Stimulated activated CD4-positive, alpha-beta T cell treated with anti-CD3 and anti-CD28 coated beads, Interleukin-4, amount 100 ng/mL, for 1 hour (primary cell): ENCODE measurements around the gene GRIK1.

Experiments used
- DNase-seq: peaks from one replicate; pipeline ENCODE4 v3.0.0-alpha.2; 2020

Gene GRIK1

DNA sequence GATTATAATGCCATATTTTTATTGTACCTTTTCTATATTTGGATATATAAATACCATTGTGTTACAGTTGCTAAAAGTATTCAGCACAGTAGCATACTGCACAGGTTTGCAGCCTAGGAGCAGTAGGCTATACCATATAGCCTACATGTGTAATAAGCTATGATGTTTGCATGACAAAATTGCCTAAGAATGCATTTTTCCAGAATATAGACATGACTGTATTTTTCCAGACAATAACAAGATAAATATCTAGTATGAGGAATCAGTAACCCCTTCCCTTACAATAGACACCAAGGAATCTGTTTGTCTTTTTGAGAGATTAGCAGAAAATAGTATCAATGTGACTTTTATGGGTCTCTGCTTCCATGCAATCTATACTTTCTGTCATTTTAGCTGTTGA, 228.6 kb downstream of the GRIK1 start:
- DNase-seq = no peak

DNA sequence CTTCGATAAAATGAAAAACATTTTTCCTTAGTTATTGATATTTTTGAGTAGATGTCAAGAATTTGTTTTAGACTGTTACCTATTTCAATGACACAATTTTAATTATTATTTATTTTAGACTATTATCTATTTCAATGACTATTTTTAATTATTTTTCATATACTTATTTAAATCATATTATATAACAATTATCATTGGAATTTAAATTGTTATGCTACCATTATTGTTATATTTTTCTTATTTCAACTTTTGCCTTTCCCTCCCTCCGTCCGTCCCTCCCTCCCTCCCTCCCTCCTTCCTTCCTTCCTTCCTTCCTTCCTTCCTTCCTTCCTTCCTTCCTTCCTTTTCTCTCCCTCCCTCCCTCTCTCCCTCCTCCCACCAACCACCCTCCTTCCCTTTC, 229.3 kb downstream of the GRIK1 start:
- DNase-seq = no peak

DNA sequence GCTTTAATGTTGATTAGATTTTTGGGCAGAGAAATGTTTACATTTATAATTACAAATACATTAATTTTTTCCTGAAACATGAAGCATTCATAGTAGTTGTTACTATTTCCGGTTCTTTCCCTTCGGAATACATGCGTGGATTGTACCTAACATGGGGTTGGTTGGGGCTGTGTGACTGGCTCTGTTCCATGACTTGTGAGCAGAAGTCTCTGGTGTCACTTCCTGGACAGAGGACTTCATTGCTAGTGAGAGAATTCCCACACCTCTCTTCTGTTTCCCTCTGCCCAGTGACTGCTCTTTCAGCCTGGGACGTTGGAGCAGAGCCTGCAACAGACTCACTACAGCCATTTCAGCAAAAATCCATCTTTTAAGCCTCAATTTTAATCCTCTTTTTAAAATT, 231.4 kb downstream of the GRIK1 start:
- no peak for DNase-seq

DNA sequence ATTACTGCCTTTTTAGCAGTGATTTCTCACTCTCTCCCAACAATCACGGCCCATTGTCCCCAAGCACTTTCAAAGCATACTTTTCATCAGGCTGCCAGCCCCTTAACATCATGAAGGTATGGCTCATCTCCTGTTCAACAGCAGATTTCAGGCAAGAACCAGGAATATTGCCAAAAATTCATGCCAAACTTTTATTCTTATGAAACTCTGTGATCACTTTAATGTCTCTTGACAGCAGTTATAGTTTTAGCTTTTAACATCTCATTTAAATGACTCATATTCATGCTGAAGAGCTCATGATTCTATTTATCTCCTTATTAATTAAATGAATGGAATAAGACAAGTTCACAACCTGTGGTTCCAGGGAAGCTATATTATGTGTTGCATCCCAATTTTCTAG, 235.1 kb downstream of the GRIK1 start:
- no peak for DNase-seq

DNA sequence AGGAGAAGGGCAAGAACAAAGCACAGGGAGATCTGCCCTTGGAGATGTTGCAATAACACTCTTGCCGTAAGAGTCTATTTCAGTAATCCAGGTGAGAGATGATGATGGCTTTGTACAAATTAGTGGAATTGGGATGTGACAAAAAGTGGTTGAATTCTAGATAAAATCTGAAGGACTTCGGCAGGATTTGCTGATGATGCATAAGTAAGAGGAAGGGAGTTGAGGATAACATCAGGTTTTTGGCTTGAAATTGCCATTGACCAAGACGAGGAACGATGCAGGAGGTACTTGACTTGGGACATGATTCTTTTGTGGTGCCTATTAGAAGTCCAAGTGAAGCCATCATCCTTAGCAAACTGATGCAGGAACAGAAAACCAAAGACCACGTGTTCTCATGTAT, 238.1 kb downstream of the GRIK1 start:
- DNase-seq = no peak

DNA sequence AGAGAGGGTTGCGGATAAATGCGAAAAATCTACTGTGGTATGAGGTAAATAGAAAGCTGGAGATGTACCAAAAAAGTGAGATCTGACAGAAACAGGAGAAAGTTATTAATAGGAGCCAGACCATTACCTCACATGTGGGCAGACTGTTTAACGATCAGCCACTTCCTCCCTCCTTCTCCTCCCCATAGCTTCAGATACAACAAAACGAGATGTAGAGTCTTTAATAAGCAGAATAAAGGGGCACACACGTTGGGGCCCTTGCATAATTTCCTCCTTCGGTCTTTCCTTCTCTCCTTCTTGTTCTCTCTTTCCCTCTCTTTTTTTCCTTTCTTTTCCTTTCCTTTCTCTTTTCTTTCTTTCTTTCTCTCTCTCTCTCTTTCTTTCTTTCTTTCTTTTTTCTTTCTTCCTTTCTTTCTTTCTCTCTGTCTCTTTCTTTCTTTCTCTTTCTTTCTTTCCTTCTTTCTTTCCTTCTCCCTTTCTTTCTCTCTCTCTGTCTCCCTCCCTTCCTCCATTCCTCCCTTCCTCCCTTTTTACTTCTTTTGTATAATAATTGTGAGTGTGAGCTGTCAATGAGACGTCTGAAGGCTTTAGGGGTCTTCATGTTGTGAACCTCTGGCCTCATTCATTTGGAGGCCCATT, 242.1 kb downstream of the GRIK1 start:
- no peak for DNase-seq

DNA sequence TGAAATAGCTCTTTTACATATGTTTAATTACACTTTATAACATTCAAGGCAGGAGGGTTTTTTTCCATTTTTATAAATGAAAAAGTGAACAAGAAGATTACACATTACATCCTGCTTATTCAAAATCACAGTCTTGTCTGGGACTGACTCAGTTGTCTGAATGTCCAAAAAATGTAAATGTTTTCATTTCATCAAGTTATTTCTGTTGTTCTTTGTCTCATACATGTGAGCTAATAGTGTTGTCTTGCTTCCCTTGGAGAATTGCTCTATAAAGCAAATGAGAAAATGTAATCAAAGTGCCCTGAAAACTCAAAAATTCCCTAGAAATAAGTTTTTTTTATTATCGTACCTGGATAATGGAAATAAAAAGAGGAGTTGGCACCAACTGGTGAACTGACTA, 242.9 kb downstream of the GRIK1 start:
- DNase-seq = no peak

DNA sequence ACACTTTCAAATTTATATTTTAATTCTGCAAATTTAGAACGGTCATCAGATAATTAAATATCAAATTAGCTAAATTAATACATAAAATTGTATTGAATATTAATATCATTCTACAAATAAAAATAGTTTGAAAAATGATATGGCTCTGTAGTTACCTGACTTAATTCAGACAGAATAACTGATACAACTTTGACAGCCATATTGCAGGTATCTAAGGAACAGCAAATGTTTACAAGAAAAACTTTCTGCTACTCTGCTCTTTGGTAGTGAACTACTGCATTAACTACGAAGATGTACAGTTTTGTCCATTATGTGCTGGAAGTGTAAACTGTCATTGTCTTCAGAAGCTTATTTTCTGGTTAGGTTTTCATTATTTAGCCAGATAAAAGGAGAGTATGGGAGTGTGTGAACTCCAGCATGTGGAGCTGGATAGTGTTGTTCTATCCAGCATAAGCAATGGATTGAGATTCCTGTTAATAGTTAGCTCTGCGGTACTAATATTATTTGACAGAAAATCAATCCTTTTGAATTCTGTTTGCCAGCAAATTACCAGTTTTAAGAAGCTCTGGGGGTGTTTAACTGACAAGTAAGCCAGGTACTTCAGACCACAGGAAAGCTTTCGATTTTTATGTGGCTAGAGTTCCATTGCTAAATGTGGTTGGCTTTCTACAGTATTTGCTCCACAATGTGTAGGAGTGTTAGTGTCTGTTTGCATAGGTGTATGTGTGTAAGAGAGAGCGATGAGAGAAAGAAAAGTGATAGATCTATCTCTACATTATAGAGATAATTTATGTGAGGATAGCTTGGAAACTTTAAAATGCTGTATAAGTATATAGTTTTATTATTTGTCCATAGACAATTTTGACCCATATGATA, 247.9 kb downstream of the GRIK1 start:
- DNase-seq = no peak

DNA sequence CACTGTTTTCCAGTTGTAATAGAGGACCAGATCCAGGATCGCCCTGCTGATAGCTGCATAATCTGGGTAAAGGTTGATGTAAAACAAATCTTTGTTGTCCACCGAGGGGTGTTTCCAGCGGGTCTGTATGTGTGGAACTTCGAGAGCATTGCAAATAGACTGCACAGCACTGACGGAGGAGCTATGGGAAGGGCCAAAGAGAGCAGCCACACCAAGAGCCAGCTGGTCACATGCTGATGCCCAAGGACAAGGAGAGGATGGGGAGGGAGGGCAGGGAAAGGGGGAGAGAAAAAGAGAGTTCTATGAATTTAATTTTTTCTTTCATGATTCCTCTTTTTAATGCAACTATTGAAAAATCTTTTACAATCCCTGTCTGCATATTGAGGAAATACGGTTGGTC, 250.0 kb downstream of the GRIK1 start:
- DNase-seq = no peak

DNA sequence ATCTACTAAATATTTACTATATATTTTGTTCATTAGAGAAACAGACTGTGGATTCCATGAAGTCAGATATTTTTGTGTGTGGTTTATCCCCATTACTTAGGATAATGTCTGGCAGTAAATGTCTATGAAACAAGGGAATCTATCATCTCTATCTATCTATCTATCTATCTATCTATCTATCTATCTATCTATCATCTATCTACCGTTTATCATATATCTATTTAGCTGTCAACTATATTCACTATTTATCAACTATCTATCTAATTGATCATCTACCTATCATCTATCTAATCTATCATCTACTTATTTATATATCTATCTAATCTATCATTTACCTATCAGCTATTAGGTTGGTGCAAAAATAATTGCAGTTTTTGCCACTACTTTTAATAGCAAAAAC, 255.7 kb downstream of the GRIK1 start:
- no peak for DNase-seq

DNA sequence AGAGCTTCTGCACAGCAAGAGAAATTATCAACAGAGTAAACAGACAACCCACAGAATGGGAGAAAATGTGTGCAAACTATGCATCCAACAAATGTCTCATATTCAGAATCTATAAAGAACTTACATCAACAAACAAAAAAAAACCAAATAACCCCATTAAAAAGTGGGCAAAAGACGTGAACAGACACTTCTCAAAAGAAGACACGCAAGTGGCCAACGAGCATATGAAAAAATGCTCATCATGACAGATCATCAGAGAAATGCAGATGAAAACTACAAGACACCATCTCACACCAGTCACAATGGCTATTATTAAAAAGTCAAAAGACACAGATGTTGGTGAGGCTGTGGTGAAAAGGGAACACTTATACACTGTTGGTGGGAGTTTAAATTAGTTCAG, 257.0 kb downstream of the GRIK1 start:
- DNase-seq = no peak

DNA sequence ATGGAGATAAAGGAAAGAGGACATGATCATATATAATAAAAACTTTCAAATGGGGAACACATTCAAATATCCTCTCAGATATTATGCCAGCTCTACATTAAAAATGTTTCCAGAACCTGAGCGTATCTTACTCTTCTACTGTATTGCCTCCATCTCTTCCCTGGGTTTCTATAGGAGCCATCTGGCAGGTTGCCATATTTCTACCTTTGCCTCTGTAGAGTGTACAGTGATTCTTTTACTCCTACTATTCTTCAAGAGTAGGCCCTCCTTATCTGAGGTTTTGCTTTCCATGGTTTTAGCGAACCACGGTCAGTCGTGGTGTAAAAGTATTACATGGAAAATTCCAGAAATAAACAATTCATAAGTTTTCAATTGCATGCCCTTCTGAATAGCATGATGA, 259.5 kb downstream of the GRIK1 start:
- no peak for DNase-seq

DNA sequence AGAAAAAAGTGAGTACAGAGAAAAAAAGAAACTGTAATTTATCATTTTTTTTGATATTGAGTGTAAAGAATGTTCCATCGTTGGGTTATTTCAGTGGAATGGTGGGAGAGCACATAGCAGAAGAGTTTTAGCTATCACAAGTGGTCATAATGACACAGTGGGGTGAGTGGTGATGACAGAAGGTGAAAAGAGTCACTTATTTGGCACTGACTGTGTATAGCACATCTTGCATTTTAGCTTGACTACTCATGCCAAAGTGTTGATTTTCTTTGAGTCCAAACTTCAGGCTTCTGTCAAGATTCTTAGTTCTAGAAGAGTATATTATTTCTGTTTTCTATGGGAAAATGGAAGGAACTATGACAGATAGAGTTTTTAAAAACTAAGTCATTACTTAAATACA, 261.2 kb downstream of the GRIK1 start:
- no peak for DNase-seq

DNA sequence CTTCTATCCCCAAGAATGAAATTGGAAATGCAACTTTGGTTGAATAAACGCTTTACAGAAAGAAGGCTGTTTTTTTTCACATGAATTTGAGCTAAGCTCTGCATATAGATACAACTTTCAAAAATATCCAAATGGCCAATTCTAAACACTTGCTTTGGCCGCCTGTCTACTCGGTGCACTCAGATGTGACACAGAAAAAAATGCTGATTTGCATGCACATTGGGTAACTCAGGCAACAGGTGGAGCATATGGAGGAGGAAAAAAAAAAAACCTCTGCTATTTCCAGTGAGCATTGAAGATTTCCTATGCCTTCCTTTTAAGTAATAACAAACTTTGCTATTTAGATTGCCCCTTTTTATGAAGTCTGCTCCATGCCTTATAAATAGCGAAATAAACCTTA, 262.5 kb downstream of the GRIK1 start:
- DNase-seq = no peak

DNA sequence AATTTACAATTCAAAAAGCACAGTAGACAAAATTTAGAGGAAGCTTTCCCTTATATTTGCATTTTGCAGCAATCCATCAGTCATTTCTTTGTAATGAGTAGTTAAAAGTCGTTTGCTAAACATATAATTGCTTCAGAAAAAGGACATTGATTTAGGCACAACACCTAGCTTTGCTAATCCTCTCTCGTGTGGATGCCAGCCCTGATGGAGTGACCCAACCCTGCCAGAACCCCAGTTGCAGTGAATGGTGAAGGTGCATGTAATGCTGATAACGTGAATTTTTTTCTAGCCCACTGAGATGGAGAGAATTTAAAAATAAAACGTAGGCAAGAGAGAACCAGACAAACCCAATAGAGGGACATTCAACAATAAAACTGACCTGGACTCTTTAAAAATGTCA, 263.4 kb downstream of the GRIK1 start:
- DNase-seq = no peak

DNA sequence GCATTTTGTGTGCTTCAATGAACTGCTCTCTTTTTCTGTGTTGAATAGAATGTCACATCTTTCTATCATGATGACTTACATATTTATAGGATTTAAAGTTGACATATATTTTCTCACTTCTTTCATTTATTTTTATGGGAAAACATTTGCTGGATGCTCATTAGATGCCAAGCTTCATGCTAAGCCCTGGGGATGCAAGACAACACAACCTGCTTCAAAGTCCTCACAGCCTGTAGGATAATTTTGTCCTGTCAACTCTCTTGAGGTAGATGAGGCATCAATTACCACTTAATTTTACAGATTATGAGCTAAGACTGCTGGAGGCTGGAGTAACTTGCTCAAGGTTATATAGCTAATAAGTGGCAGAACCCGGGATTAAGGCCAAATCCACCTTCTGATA, 264.3 kb downstream of the GRIK1 start:
- no peak for DNase-seq

DNA sequence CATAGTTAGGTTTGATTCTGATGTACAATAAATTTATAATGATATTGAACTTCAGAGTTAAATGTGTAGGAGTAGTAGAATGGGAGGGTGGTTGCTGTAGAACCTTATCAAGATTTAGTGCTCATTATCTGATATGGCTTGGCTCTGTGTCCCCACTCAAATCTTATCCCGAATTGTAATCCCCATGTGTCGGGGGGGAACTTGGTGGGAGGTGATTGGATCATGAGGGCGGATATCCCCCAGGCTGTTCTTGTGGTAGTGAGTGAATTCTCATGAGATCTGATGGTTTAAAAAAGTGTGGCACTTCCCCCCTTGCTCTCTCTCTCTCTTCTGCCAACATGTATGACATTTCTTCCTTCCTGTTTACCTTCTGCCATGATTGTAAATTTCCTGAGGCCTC, 265.5 kb downstream of the GRIK1 start:
- no peak for DNase-seq

DNA sequence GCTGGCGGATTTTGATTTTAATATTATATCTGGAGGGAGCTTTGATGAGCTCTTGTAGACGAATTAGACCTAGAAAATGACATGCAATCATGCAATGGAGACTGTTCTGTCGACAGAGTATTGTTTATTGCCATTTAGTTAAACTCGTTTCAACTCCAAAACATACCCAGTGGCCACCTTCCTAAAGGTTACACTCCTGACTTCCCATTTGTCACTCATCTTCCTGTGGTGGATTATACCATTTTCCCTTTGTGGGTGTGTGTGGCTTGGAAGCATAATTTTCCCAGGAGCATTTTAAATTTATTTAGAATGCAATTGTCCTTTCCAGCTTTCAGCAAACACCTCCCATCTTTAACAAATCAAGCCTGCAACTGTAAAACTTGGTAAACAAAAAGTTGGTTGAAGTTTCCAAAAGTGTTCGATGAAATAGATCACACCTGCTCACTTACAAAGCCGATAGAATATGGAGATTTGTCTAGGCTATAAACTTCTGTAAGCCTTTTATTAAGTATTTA, 266.6 kb downstream of the GRIK1 start:
- DNase-seq = no peak

DNA sequence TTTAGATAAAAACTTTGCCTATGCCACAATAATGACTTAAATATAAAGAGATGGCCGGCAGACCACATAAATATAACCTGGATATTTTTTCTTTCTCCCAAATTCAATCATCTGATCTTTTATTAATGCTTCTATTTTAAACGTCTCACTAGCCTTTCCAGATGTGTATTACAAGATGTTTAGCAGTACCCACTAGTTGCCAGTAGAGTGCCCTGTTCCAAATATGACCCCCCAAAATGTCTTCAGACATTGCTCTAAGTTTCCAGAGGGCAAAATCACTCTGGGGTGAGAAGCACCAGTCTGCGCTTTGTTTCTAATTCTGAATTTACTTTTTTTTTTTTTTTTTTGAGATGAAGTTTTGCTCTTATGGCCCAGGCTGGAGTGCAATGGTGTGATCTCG, 268.1 kb downstream of the GRIK1 start:
- no peak for DNase-seq

DNA sequence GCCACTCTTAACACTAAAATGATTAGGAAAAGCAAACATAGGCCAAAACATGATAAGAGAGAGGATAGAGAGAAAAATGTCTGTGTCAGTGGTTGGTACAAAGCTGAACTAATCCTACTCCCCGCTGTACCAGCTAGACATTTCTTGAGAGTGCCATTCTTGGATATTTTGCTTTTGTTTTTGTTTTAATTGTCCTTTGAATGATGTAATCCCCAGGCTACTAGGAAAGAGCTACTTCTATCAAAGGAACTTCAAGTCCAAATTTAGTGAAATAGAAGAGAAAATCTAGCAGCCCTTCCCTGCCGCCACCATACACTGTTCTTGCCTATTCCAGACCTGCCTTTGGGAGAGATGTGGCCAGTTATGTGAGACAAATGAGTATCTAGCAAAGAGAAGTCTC, 269.6 kb downstream of the GRIK1 start:
- no peak for DNase-seq

DNA sequence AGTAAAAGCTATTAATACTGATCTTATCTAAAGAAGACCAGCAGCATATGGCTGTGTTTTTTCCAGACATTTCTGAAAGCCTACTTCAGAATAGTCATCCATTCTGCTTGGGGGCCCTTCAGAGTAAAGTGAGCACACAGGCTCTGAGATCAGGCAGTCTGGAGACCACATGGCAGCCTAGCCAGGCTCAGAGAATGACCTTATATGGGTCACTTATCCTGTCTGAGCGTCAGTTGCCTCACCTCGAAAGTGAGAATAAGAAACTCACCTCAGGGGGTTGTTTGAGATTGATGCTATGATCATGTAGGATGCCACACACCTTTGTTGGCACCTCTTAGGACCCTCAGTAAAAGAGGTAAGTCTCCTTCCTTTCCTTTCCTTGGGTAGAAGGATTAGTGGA, 270.4 kb downstream of the GRIK1 start:
- no peak for DNase-seq

DNA sequence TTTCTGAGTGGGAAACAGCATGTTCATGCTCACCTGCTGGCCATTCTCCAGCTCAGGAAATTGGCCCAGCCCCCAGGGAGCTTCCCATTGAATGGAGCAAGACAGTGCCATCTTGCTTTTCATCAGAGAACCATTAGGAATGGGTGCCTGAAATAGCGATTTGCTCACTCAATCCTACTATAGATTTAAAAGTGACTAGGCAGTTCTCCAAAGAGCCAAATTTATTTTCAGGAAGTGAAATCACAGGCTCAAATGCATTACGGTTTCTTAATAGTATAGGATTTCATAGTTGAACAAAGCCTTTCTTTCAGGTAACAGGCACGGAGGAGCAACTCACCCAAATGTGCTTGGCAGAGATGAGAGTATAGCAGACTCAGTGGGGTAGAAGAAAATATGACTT, 272.1 kb downstream of the GRIK1 start:
- DNase-seq = no peak

DNA sequence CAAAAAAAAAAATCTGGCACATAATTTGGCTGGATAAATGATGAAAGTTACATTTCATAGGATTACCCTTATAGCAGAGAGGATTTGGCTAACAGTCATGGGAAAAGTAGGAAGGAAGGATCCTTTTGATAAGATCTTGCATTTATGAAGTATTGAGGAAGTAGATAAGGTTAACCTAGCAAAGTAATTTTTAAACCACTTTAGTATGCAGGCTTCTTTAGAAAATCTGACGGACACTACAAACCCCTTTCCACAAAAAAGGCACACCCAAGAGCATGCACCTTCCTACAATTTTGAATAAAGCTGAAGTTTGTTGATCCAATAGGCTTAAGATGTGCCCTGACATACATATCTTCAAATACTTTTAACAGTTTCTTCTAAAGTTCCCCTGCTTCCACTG, 275.2 kb downstream of the GRIK1 start:
- no peak for DNase-seq

DNA sequence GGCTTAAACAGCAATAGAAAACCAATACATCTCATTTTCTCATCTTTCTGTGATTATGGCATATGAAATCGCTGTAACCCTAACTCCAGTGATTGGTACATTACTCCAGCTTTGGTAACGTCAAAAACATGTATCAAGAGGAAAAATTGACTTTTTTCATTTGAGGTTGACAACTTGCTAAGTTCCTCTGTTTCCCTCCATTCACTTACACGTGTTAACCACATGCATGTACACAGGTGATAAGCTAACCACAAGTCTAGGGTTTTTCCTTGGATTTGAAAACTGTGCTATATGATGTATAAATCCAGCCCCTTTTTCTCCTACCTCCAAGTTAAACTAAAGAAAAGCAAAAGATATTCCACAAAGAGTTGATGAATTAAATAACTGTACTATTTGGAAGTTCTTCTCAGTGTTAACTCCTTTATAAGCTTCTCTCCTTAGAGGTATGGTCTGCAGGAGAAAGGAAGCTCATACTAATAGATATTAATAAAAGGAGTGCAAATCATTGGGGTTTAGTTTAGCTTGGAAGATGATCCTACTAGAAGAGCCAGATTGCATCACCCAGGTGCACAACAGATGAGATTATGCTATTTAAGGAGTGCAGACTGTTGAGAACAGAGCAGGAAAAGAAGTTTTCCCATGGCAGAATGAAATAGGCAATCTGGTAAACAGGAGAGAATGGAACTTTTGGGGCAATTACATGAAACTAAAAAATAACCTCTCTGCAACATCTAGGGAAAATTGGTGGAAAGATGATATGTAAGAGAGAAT, 277.9 kb downstream of the GRIK1 start:
- DNase-seq = no peak
